Measurements from ENCODE around the gene WDR91. TPM values are rescaled to one million over a fixed set of nuclear protein-coding genes. Genes with fewer than 3 reads are reported as not detected.

Gene WDR91
- total RNA-seq, 1 experiment from 2014 or later, result 10.1 TPM

DNA sequence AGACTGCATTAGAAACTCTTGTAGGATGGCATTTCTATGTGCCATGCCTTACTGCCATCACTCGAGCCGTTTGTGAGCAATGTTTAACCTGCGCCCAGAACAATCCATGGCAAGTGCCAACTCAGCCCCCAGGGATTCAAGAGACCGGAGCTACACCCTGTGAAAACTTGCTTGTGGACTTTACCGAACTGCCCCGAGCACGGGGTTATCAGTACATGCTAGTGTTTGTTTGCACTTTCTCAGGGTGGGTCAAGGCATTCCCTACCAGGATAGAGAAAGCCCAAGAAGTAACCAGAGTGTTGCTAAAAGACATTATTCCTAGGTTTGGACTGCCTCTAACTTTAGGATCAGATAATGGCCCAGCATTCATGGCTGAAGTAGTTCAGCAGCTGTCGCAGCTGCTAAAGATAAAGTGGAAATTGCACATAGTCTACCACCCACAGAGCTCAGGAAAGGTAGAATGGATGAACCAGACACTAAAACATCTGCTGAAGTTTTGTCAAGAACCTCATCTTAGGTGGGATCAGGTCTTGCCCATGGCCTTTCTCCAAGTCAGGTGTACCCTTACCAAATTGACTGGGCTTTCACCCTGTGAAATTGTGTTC lies 31.9 kb downstream of the WDR91 start:
- ATAC-seq (no peak), DNase-seq (ENCODE audit: low read depth, low spot score) (no peak)
- intact Hi-C loops (cut with micrococcal nuclease), result no loop called here
- no TSS peak for BruUV-seq (replicated peaks)
- H3K9ac ChIP-seq (ENCODE audit: low read length), result no peak overlapping the region
- no peak overlapping the region for H3K27ac ChIP-seq (ENCODE audit: low read depth, low read length)
- ChIA-PET CTCF (no interaction called here), POLR2A (no interaction called here), RAD21 (ENCODE audit: low non-redundant PET in 1 of 2, low total read pairs in 2 of 2, uncharacterized antibody in 2 of 2, unreplicated experiment in 2 of 2) (no interaction called here)
- no peaks in the 10 kb centered on the region for H3K9me2 ChIP-seq (ENCODE audit: insufficient read depth)
- H4K20me1 ChIP-seq (ENCODE audit: insufficient read depth), result no peaks in the 10 kb centered on the region
- H2AFZ ChIP-seq (ENCODE audit: low read depth, low read length, poor library complexity, severe bottlenecking), result no peak overlapping the region
- TF ChIP-seq, protein P1, sequence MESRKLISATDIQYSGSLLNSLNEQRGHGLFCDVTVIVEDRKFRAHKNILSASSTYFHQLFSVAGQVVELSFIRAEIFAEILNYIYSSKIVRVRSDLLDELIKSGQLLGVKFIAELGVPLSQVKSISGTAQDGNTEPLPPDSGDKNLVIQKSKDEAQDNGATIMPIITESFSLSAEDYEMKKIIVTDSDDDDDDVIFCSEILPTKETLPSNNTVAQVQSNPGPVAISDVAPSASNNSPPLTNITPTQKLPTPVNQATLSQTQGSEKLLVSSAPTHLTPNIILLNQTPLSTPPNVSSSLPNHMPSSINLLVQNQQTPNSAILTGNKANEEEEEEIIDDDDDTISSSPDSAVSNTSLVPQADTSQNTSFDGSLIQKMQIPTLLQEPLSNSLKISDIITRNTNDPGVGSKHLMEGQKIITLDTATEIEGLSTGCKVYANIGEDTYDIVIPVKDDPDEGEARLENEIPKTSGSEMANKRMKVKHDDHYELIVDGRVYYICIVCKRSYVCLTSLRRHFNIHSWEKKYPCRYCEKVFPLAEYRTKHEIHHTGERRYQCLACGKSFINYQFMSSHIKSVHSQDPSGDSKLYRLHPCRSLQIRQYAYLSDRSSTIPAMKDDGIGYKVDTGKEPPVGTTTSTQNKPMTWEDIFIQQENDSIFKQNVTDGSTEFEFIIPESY (IDR thresholded peaks at IDR 0.05; ENCODE audit: extremely low read depth, insufficient replicate concordance, low read length), result no peak
- TF ChIP-seq RAD21 (IDR thresholded peaks at IDR 0.05; ENCODE audit: low read depth) (no peak), YY1 (IDR thresholded peaks at IDR 0.05; ENCODE audit: extremely low read depth, insufficient replicate concordance, low read depth, low read length) (no peak), SRF (IDR thresholded peaks at IDR 0.05; ENCODE audit: low read depth) (no peak), ELF1 (IDR thresholded peaks at IDR 0.05; ENCODE audit: borderline replicate concordance, low read depth) (no peak), EZH2phosphoT487 (IDR thresholded peaks at IDR 0.05; ENCODE audit: borderline replicate concordance) (no peak), JUND (IDR thresholded peaks at IDR 0.05) (no peak), TCF7L2 (IDR thresholded peaks at IDR 0.05; ENCODE audit: borderline replicate concordance, extremely low read depth, insufficient read depth, insufficient read length) (no peak), ZNF274 (IDR thresholded peaks at IDR 0.05; ENCODE audit: low read depth, low read length) (no peak), SP1 (IDR thresholded peaks at IDR 0.05; ENCODE audit: low read depth) (no peak), CBX3 (IDR thresholded peaks at IDR 0.05; ENCODE audit: low read depth) (no peak), ZFX (IDR thresholded peaks at IDR 0.05) (no peak), POLR2A (IDR thresholded peaks at IDR 0.05; ENCODE audit: borderline replicate concordance, extremely low read depth, insufficient read depth, insufficient read length) (no peak), EGR1 (IDR thresholded peaks at IDR 0.05; ENCODE audit: low read depth) (no peak), CEBPB (IDR thresholded peaks at IDR 0.05; ENCODE audit: low read depth) (no peak), SIN3A (IDR thresholded peaks at IDR 0.05; ENCODE audit: low read depth) (no peak), EZH2 (IDR thresholded peaks at IDR 0.05) (no peak)
- TF ChIP-seq, protein P2, sequence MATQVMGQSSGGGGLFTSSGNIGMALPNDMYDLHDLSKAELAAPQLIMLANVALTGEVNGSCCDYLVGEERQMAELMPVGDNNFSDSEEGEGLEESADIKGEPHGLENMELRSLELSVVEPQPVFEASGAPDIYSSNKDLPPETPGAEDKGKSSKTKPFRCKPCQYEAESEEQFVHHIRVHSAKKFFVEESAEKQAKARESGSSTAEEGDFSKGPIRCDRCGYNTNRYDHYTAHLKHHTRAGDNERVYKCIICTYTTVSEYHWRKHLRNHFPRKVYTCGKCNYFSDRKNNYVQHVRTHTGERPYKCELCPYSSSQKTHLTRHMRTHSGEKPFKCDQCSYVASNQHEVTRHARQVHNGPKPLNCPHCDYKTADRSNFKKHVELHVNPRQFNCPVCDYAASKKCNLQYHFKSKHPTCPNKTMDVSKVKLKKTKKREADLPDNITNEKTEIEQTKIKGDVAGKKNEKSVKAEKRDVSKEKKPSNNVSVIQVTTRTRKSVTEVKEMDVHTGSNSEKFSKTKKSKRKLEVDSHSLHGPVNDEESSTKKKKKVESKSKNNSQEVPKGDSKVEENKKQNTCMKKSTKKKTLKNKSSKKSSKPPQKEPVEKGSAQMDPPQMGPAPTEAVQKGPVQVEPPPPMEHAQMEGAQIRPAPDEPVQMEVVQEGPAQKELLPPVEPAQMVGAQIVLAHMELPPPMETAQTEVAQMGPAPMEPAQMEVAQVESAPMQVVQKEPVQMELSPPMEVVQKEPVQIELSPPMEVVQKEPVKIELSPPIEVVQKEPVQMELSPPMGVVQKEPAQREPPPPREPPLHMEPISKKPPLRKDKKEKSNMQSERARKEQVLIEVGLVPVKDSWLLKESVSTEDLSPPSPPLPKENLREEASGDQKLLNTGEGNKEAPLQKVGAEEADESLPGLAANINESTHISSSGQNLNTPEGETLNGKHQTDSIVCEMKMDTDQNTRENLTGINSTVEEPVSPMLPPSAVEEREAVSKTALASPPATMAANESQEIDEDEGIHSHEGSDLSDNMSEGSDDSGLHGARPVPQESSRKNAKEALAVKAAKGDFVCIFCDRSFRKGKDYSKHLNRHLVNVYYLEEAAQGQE (IDR thresholded peaks at IDR 0.05; ENCODE audit: low read depth), result no peak
- TF ChIP-seq, protein P3, sequence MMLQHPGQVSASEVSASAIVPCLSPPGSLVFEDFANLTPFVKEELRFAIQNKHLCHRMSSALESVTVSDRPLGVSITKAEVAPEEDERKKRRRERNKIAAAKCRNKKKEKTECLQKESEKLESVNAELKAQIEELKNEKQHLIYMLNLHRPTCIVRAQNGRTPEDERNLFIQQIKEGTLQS (IDR thresholded peaks at IDR 0.05), result no peak
- TF ChIP-seq, protein P4, sequence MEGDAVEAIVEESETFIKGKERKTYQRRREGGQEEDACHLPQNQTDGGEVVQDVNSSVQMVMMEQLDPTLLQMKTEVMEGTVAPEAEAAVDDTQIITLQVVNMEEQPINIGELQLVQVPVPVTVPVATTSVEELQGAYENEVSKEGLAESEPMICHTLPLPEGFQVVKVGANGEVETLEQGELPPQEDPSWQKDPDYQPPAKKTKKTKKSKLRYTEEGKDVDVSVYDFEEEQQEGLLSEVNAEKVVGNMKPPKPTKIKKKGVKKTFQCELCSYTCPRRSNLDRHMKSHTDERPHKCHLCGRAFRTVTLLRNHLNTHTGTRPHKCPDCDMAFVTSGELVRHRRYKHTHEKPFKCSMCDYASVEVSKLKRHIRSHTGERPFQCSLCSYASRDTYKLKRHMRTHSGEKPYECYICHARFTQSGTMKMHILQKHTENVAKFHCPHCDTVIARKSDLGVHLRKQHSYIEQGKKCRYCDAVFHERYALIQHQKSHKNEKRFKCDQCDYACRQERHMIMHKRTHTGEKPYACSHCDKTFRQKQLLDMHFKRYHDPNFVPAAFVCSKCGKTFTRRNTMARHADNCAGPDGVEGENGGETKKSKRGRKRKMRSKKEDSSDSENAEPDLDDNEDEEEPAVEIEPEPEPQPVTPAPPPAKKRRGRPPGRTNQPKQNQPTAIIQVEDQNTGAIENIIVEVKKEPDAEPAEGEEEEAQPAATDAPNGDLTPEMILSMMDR (IDR thresholded peaks at IDR 0.05 in 2 of 3, conservative IDR thresholded peaks at IDR 0.05 in 1 of 3; ENCODE audit: borderline replicate concordance in 1 of 3, insufficient read depth in 1 of 3, low read depth in 2 of 3, low read length in 2 of 3), result no peak
- no peak overlapping the region for H3K4me3 ChIP-seq (replicated peaks in 1 of 2; ENCODE audit: low read depth in 1 of 2, low read length in 2 of 2)
- H3K27me3 ChIP-seq (ENCODE audit: insufficient read depth, low read length), result no peaks in the 10 kb centered on the region
- H3K4me2 ChIP-seq (ENCODE audit: low read length), result no peak overlapping the region
- H3K4me1 ChIP-seq (ENCODE audit: control insufficient read depth in 1 of 2, insufficient read depth in 2 of 2, low read length in 2 of 2), result peaks cover 8 to 18% of the 10 kb centered on the region in 2 experiments
- H3K9me3 ChIP-seq (ENCODE audit: control insufficient read depth in 1 of 2, insufficient read depth in 1 of 2, low read depth in 1 of 2, low read length in 2 of 2), result peaks cover 0 to 18% of the 10 kb centered on the region in 2 experiments; a peak in 1 of 4 replicates
- H3K79me2 ChIP-seq (ENCODE audit: insufficient read depth, low read length), result no peaks in the 10 kb centered on the region
- H3K36me3 ChIP-seq (ENCODE audit: control insufficient read depth in 1 of 2, insufficient read depth in 2 of 2, low read length in 2 of 2), result no peaks in the 10 kb centered on the region
